ENCODE data around the gene ADAMTS2.

The ADAMTS2 gene

GRCh38 chr5:179131886-179132585 lies 213.2 kb downstream of the ADAMTS2 start:
- no peaks in the 10 kb centered on the region for H3K79me1 ChIP-seq (ENCODE audit: low read length)
- H3K27me3 ChIP-seq (ENCODE audit: insufficient read depth, low read length, poor library complexity): no peaks in the 10 kb centered on the region
- H3K4me3 ChIP-seq (ENCODE audit: low read length): no peak overlapping the region
- H3K23ac ChIP-seq (ENCODE audit: low read length): no peak overlapping the region
- no peak overlapping the region for H4K8ac ChIP-seq (ENCODE audit: low read depth, low read length)
- no peak overlapping the region for H3K4ac ChIP-seq (ENCODE audit: low read depth, low read length)
- H3K9ac ChIP-seq (ENCODE audit: low read length): no peak overlapping the region
- no peak for DNase-seq
- no peak overlapping the region for H2BK120ac ChIP-seq (ENCODE audit: low read depth, low read length)
- H2BK15ac ChIP-seq (replicated peaks; ENCODE audit: low read depth): no peak overlapping the region
- no peaks in the 10 kb centered on the region for H3K79me2 ChIP-seq (ENCODE audit: control insufficient read depth, insufficient read depth, low read length)
- no peak overlapping the region for H3K27ac ChIP-seq (ENCODE audit: low read depth, low read length)
- no peaks in the 10 kb centered on the region for H3K4me1 ChIP-seq (ENCODE audit: control insufficient read depth, low read depth, low read length)
- no peak overlapping the region for H3K18ac ChIP-seq (ENCODE audit: low read length)
- no peak overlapping the region for H4K5ac ChIP-seq (ENCODE audit: low read length)
- H3K56ac ChIP-seq (ENCODE audit: low read length): no peak overlapping the region
- H2BK5ac ChIP-seq (ENCODE audit: low read length): no peak overlapping the region
- WGBS (ENCODE audit: extremely low coverage, insufficient coverage, low lambda C conversion rate): no CpG with 5 or more reads among the region's 15 CpGs
- H3K36me3 ChIP-seq (ENCODE audit: control insufficient read depth, insufficient read depth, low read length): no peaks in the 10 kb centered on the region
- no peak overlapping the region for H2AK5ac ChIP-seq (ENCODE audit: low read length)
- H3K4me2 ChIP-seq (ENCODE audit: low read length): no peak overlapping the region

DNA sequence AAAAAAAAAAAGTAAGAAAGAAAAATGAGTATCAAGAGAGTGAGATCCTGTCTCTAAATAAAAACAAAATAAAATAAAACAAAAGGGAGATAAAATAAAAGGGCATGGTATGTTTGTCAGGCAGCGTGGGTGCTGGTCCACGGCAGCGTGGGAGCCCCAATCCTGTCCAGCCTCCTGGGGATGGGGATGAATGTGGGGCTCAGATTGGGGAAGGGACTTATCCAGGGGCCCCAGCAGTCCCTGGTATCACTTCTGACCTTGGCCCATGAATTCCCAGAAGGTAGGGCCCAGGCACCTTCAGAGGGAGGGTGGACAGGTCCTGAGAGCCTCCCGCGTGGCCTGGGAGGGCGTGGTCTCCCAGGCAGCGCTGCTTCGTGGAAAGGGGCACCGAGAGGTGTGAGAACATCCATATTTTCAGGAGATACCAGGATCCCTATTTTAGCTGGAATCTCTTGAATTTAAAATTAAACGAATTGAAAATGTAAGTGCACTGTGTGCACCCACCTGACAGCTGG lies 213.9 kb downstream of the ADAMTS2 start:
- Histone ChIP-seq H3K27me3 (ENCODE audit: insufficient read depth, low read length, poor library complexity) (no peaks in the 10 kb centered on the region), H3K4ac (ENCODE audit: low read depth, low read length) (no peak overlapping the region), H3K79me2 (ENCODE audit: control insufficient read depth, insufficient read depth, low read length) (no peaks in the 10 kb centered on the region), H3K4me3 (ENCODE audit: low read length) (no peak overlapping the region), H2BK5ac (ENCODE audit: low read length) (no peak overlapping the region), H3K79me1 (ENCODE audit: low read length) (no peaks in the 10 kb centered on the region), H2BK120ac (ENCODE audit: low read depth, low read length) (no peak overlapping the region), H3K4me2 (ENCODE audit: low read length) (no peak overlapping the region), H3K9ac (ENCODE audit: low read length) (no peak overlapping the region), H3K4me1 (ENCODE audit: control insufficient read depth, low read depth, low read length) (no peaks in the 10 kb centered on the region), H3K27ac (ENCODE audit: low read depth, low read length) (no peak overlapping the region), H3K56ac (ENCODE audit: low read length) (no peak overlapping the region), H3K23ac (ENCODE audit: low read length) (no peak overlapping the region), H3K18ac (ENCODE audit: low read length) (no peak overlapping the region), H2AK5ac (ENCODE audit: low read length) (no peak overlapping the region), H3K36me3 (ENCODE audit: control insufficient read depth, insufficient read depth, low read length) (no peaks in the 10 kb centered on the region), H4K8ac (ENCODE audit: low read depth, low read length) (no peak overlapping the region), H2BK15ac (replicated peaks; ENCODE audit: low read depth) (no peak overlapping the region), H4K5ac (ENCODE audit: low read length) (no peak overlapping the region)
- WGBS (ENCODE audit: extremely low coverage, insufficient coverage, low lambda C conversion rate): no CpG with 5 or more reads among the region's 10 CpGs
- no peak for DNase-seq

DNA sequence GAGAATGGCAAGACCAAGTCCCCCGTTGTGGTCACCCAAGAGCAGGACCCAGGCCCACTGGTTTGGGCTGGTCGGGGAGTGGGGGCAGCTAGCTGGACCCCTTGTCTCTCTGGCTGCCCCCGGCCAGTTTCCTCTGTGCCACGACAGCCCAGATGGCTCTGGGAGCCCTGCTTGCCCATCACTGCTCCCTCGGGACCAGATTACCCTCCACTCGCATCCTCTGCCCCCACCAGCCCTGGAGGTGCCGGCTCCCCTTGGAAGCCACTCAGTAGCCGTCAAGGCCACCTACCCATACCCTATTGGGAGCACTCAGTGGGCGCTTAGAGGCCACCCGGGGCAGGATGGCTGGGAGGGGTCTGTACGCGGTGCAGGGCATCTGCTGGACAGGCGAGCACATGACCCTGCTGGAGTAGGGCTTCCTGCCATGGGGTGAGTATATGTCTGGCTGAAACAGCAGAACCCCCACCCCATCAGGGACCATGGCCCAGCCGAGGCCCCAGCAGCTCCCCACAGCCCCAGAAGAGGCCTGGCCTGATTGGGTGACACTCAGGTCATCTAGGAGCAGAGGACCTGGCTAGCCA lies 215.1 kb downstream of the ADAMTS2 start:
- no peak for DNase-seq
- Histone ChIP-seq H2BK5ac (ENCODE audit: low read length) (no peak overlapping the region), H4K8ac (ENCODE audit: low read depth, low read length) (no peak overlapping the region), H2AK5ac (ENCODE audit: low read length) (no peak overlapping the region), H3K4me1 (ENCODE audit: control insufficient read depth, low read depth, low read length) (no peaks in the 10 kb centered on the region), H3K36me3 (ENCODE audit: control insufficient read depth, insufficient read depth, low read length) (no peaks in the 10 kb centered on the region), H3K56ac (ENCODE audit: low read length) (no peak overlapping the region), H3K9ac (ENCODE audit: low read length) (no peak overlapping the region), H3K23ac (ENCODE audit: low read length) (no peak overlapping the region), H3K27me3 (ENCODE audit: insufficient read depth, low read length, poor library complexity) (no peaks in the 10 kb centered on the region), H3K18ac (ENCODE audit: low read length) (no peak overlapping the region), H3K4me3 (ENCODE audit: low read length) (no peak overlapping the region), H2BK15ac (replicated peaks; ENCODE audit: low read depth) (no peak overlapping the region), H2BK120ac (ENCODE audit: low read depth, low read length) (no peak overlapping the region), H3K27ac (ENCODE audit: low read depth, low read length) (no peak overlapping the region), H3K4ac (ENCODE audit: low read depth, low read length) (no peak overlapping the region), H3K79me1 (ENCODE audit: low read length) (no peaks in the 10 kb centered on the region), H4K5ac (ENCODE audit: low read length) (no peak overlapping the region), H3K79me2 (ENCODE audit: control insufficient read depth, insufficient read depth, low read length) (no peaks in the 10 kb centered on the region), H3K4me2 (ENCODE audit: low read length) (no peak overlapping the region)
- WGBS (ENCODE audit: extremely low coverage, insufficient coverage, low lambda C conversion rate): no CpG with 5 or more reads among the region's 14 CpGs

DNA sequence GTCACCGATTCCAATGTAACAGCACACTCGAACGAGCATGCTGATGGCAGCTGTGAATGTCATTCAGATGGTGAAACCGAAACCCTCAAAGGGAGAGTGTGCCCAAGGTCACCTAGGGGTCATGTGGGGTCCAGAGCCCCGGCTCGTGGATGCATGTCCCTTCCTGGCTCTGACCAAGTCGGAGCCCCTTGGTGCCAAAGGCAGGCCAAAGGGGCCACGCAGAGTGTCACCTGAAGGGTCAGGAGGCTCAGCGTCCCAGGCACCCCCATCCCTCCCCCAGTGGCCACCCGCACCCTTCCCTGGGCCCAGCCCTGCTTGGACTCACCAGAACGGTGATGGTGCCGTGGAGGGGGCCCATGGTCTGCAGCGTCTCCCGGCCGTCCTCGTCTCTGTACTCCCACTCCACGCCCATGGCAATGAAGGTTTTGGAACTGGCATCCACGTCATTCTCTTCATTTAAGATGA lies 215.6 kb downstream of the ADAMTS2 start:
- Histone ChIP-seq H3K27ac (ENCODE audit: low read depth, low read length) (no peak overlapping the region), H3K79me2 (ENCODE audit: control insufficient read depth, insufficient read depth, low read length) (no peaks in the 10 kb centered on the region), H3K79me1 (ENCODE audit: low read length) (no peaks in the 10 kb centered on the region), H3K9ac (ENCODE audit: low read length) (no peak overlapping the region), H2BK5ac (ENCODE audit: low read length) (no peak overlapping the region), H3K18ac (ENCODE audit: low read length) (no peak overlapping the region), H3K56ac (ENCODE audit: low read length) (no peak overlapping the region), H3K4me2 (ENCODE audit: low read length) (no peak overlapping the region), H3K27me3 (ENCODE audit: insufficient read depth, low read length, poor library complexity) (no peaks in the 10 kb centered on the region), H4K5ac (ENCODE audit: low read length) (no peak overlapping the region), H3K23ac (ENCODE audit: low read length) (no peak overlapping the region), H3K4me3 (ENCODE audit: low read length) (no peak overlapping the region), H3K36me3 (ENCODE audit: control insufficient read depth, insufficient read depth, low read length) (no peaks in the 10 kb centered on the region), H4K8ac (ENCODE audit: low read depth, low read length) (no peak overlapping the region), H2BK120ac (ENCODE audit: low read depth, low read length) (no peak overlapping the region), H2BK15ac (replicated peaks; ENCODE audit: low read depth) (no peak overlapping the region), H3K4ac (ENCODE audit: low read depth, low read length) (no peak overlapping the region), H2AK5ac (ENCODE audit: low read length) (no peak overlapping the region), H3K4me1 (ENCODE audit: control insufficient read depth, low read depth, low read length) (no peaks in the 10 kb centered on the region)
- WGBS (ENCODE audit: extremely low coverage, insufficient coverage, low lambda C conversion rate): no CpG with 5 or more reads among the region's 18 CpGs
- no peak for DNase-seq

GRCh38 chr5:179128976-179129375 lies 216.3 kb downstream of the ADAMTS2 start:
- Histone ChIP-seq H3K9ac (ENCODE audit: low read length) (no peak overlapping the region), H3K79me1 (ENCODE audit: low read length) (no peaks in the 10 kb centered on the region), H3K27ac (ENCODE audit: low read depth, low read length) (no peak overlapping the region), H3K4me3 (ENCODE audit: low read length) (no peak overlapping the region), H4K5ac (ENCODE audit: low read length) (no peak overlapping the region), H3K4me2 (ENCODE audit: low read length) (no peak overlapping the region), H3K4me1 (ENCODE audit: control insufficient read depth, low read depth, low read length) (no peaks in the 10 kb centered on the region), H3K56ac (ENCODE audit: low read length) (no peak overlapping the region), H2AK5ac (ENCODE audit: low read length) (no peak overlapping the region), H2BK15ac (replicated peaks; ENCODE audit: low read depth) (no peak overlapping the region), H3K79me2 (ENCODE audit: control insufficient read depth, insufficient read depth, low read length) (no peaks in the 10 kb centered on the region), H4K8ac (ENCODE audit: low read depth, low read length) (no peak overlapping the region), H3K4ac (ENCODE audit: low read depth, low read length) (no peak overlapping the region), H3K36me3 (ENCODE audit: control insufficient read depth, insufficient read depth, low read length) (no peaks in the 10 kb centered on the region), H3K27me3 (ENCODE audit: insufficient read depth, low read length, poor library complexity) (no peaks in the 10 kb centered on the region), H3K23ac (ENCODE audit: low read length) (no peak overlapping the region), H2BK120ac (ENCODE audit: low read depth, low read length) (no peak overlapping the region), H3K18ac (ENCODE audit: low read length) (no peak overlapping the region), H2BK5ac (ENCODE audit: low read length) (no peak overlapping the region)
- no CpG with 5 or more reads among the region's 14 CpGs for WGBS (ENCODE audit: extremely low coverage, insufficient coverage, low lambda C conversion rate)
- DNase-seq: no peak
